NCI-H1417 (cell line): ENCODE measurements around the gene EGFR.

Experiments used
- DNase-seq, 3 experiments: peaks; one replicate each; lab custom pipeline; 2025; lab: John Stamatoyannopoulos, UW

EGFR gene

DNA sequence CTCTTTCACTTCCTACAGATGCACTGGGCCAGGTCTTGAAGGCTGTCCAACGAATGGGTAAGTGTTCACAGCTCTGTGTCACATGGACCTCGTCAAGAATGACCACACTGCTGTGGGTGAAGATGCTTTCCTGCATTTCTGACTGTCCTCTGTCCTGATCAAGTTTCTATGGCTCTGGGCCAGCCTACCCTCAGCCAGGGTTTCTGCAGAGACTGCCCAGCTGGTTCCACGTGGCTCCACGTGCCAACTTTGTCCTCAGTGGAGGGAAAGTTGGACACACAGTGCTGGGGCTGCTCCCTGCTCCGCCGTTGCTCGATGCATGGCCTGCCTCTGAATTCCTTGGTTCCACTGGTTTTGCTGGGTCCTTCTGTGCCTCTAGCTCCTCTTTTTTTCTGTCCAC lies 152.3 kb downstream of the EGFR start:
- DNase-seq: no peak

GRCh38 chr7:55172161-55172560 lies 153.3 kb downstream of the EGFR start:
- no peak for DNase-seq

- no peak for DNase-seq
Observed at GRCh38 chr7:55172881-55173609, 154.2 kb downstream of the EGFR start.

DNA sequence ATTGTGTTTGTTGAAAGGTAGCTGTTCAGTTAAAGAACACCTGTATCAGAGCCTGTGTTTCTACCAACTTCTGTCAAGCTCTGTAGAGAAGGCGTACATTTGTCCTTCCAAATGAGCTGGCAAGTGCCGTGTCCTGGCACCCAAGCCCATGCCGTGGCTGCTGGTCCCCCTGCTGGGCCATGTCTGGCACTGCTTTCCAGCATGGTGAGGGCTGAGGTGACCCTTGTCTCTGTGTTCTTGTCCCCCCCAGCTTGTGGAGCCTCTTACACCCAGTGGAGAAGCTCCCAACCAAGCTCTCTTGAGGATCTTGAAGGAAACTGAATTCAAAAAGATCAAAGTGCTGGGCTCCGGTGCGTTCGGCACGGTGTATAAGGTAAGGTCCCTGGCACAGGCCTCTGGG lies 154.9 kb downstream of the EGFR start:
- DNase-seq: no peak

DNA sequence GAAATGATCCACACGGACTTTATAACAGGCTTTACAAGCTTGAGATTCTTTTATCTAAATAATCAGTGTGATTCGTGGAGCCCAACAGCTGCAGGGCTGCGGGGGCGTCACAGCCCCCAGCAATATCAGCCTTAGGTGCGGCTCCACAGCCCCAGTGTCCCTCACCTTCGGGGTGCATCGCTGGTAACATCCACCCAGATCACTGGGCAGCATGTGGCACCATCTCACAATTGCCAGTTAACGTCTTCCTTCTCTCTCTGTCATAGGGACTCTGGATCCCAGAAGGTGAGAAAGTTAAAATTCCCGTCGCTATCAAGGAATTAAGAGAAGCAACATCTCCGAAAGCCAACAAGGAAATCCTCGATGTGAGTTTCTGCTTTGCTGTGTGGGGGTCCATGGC lies 155.6 kb downstream of the EGFR start:
- DNase-seq: no peak

- no peak for DNase-seq
Observed at GRCh38 chr7:55174856-55175255, 156.0 kb downstream of the EGFR start.

- peak in 1 of 3 experiments; percentile 2 for DNase-seq
Observed at GRCh38 chr7:55177068-55177530, 158.3 kb downstream of the EGFR start.

GRCh38 chr7:55177589-55178261 lies 158.9 kb downstream of the EGFR start:
- no peak for DNase-seq

DNA sequence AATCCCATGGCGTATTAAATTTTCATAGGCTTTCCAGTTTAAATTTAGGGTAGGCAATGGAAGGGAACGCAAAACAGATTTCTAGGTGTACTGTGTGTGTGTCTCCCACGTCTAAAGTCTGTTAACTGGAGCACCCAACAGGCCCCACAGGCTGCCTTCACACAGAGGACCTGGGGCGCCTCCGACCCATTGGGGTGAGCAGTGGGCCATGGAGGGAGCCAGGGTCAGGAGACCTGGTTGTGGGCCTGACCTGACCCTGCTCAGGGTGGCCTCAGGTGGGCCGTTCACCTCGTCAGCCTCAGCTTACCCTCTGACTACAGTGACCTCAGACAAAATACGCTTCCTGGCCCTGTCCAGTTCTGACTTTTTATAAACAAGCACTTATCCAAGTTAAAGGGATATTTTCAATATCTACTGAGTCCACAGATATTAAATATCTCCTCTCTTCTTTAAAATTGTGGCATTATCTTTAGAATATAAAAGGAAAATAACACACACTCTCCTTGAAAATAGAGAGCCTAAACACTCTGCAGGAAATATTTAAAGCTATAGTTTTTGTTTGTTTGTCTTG lies 159.6 kb downstream of the EGFR start:
- DNase-seq: no peak

GRCh38 chr7:55178863-55179773 lies 160.3 kb downstream of the EGFR start:
- DNase-seq: no peak

- no peak for DNase-seq
Observed at GRCh38 chr7:55179931-55180682, 161.3 kb downstream of the EGFR start.

DNA sequence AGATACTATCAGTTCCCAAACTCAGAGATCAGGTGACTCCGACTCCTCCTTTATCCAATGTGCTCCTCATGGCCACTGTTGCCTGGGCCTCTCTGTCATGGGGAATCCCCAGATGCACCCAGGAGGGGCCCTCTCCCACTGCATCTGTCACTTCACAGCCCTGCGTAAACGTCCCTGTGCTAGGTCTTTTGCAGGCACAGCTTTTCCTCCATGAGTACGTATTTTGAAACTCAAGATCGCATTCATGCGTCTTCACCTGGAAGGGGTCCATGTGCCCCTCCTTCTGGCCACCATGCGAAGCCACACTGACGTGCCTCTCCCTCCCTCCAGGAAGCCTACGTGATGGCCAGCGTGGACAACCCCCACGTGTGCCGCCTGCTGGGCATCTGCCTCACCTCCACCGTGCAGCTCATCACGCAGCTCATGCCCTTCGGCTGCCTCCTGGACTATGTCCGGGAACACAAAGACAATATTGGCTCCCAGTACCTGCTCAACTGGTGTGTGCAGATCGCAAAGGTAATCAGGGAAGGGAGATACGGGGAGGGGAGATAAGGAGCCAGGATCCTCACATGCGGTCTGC lies 162.2 kb downstream of the EGFR start:
- DNase-seq: no peak

DNA sequence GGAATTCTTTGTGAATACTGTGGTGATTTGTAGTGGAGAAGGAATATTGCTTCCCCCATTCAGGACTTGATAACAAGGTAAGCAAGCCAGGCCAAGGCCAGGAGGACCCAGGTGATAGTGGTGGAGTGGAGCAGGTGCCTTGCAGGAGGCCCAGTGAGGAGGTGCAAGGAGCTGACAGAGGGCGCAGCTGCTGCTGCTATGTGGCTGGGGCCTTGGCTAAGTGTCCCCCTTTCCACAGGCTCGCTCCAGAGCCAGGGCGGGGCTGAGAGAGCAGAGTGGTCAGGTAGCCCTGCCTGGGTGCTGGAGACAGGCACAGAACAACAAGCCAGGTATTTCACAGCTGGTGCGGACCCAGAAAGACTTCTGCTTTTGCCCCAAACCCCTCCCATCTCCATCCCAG lies 162.9 kb downstream of the EGFR start:
- no peak for DNase-seq

DNA sequence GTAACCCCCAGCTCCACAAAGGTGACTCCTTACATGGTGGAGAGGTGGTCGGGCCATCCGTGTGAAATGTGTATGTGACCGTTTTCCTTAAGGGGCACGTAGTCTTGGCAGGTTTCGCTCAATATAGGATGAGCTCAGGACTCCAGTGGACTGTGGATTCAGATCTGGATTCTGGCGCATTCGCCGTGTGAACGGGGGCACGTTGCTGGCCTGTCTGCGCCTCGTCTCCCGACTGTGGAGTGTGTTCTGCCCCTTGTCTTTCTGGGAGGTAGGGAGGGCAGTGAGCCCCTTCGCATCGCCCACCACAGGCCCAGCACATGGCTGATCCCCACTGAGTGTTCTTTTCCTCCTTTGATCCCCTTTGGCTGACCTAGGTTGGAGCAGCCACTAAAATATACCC lies 165.1 kb downstream of the EGFR start:
- no peak for DNase-seq

DNA sequence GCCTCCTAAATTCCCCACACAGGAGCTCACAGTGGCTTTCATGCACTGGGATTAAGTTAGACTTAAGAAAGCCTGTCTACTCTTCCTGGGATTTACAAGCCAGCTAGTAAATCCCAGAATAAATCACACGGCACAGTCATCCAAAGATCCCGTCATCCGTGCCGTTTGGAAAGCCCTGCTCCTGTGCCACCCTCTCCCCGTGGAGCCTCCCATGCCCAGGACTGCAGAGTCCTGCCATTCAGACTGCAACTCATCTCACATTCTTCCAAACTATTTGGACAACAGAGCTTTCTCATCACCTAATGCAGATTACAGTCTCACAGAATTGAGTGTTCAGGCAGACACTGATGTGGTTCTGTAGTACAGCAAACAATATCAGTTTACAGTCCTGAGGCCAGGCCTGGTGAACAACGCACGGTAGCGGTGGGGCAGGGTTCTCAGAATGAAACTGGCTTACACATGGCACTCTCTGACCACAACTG lies 166.5 kb downstream of the EGFR start:
- no peak for DNase-seq

GRCh38 chr7:55185941-55186609 lies 167.3 kb downstream of the EGFR start:
- no peak for DNase-seq

DNA sequence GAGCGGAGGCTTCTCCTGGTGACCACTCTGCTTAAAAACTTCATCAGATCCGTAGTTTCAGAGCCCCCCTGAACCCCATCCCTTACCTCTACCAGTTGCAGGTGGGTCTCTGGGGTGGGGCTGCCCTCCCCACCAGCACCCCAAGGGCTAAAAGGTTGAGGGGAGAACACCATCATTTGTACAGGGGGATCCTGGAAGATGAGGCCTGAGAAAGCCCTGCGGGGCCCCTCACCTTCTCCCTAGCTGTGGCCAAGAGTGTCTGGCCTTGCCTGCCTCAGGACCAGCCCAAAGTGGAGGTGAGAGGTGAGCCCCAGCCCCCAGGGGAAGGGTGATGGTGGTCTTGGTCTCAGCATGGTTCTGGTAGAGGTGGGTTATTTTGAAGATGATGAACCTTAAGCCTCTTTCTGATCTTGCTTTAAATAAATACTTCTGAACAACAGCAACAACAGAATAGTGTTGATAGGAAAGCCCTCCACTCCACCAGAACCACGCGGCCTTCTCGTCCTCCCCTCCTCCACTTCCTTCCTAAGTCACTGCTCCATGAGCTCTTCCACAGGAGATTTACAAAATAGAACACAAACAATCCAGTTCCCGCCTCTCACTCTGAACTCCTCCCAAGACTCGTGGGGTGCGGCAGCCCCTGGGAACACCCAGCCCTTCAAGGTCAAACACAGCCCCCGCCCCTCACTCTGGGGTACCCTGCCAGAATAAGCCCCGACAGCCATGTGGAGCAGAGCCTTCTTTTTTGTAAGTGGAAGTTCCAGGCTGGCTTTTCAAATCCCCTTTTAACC lies 169.1 kb downstream of the EGFR start:
- no peak for DNase-seq

DNA sequence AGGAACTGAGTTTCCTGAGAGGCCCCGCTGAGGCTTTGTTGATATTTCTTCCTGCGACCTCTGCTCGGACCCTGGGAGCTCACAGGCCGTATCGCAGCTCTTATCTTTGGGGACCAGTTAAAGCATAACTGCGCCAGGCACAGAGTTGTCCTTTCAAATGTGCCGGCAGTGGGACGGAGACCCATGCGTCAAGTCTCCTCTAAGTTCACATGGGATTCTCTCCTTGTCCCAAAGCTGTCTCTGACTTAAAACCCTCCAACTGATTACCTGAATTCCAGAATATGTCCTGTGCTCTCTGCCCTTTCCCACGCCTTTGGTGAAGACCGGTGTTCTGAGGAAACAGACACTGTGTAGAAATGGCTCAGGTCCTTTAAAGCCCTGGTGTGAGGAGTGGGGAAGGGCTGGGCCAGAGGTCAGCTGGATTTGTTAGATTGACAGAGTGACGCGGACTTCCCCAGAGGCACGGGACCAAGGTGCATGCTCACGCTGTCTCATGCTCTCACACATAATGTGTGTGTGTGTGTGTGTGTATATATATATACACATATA lies 169.8 kb downstream of the EGFR start:
- no peak for DNase-seq

- DNase-seq: no peak
Observed at GRCh38 chr7:55189146-55189766, 170.4 kb downstream of the EGFR start.
